ENCODE measurements around the gene BMP3. TPM values are rescaled to one million over a fixed set of nuclear protein-coding genes. Genes with fewer than 3 reads are reported as not detected.

BMP3 gene
- total and polyA plus RNA-seq, 4 donors = 0.47 TPM; not detected in 3

DNA sequence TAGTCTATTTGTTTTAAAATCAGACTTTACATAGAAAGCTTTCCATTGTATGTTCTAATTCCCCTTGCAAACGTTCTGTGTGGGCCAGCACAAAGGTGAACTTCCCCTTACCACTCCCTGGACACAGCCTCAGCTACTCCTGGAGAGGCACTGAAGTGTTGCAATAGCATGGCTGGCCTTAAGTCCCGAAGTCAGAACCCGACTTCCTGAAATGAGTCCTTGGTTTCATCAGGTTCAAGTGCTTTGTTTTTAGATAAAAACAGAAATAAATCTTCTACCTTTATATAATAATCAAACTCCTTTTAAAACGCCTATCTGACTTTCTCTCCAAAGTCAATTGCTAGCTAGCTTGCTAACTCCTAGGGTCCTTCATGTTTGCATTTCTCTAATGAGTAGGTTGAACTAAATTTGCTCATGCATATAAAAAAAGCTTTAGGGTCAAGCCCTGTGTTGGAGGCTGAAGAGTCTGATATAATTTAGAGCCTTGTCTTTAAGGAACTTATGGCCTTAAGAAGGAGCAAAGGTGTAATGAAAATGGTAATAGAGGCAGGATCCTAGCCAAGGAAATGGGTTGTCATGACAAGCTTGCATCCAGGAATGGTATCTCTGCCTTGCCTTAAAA is 9.0 kb downstream of the BMP3 start:
- Histone ChIP-seq H3K27ac (ENCODE audit: low read depth in 1 of 2, low read length in 2 of 2) (no peak overlapping the region), H3K9me3 (ENCODE audit: control insufficient read depth in 4 of 4, low read length in 3 of 4) (no peaks in the 10 kb centered on the region), H3K4me3 (ENCODE audit: low read depth in 1 of 3, low read length in 3 of 3) (no peak overlapping the region), H3K4me1 (ENCODE audit: control insufficient read depth in 4 of 4, insufficient read depth in 4 of 4, low read length in 3 of 4) (peaks cover 0 to 3% (median 1%) of the 10 kb centered on the region in 4 donors), H3K36me3 (ENCODE audit: control insufficient read depth in 4 of 4, insufficient read depth in 3 of 4, low read depth in 1 of 4, low read length in 3 of 4) (no peaks in the 10 kb centered on the region), H3K9ac (ENCODE audit: low read depth in 1 of 2, low read length in 2 of 2) (no peak overlapping the region), H3K27me3 (ENCODE audit: control insufficient read depth in 4 of 4, insufficient read depth in 4 of 4, low read length in 3 of 4) (peaks cover 0 to 2% (median 0%) of the 10 kb centered on the region in 4 donors)
- WGBS = 38% methylated on average over 4 of the region's 4 CpGs
- TF ChIP-seq NR2F2 (IDR thresholded peaks at IDR 0.05) (no peak), GABPA (IDR thresholded peaks at IDR 0.05 in 1 of 2, conservative IDR thresholded peaks at IDR 0.05 in 1 of 2) (no peak)
- no peak for DNase-seq (ENCODE audit: low spot score)

DNA sequence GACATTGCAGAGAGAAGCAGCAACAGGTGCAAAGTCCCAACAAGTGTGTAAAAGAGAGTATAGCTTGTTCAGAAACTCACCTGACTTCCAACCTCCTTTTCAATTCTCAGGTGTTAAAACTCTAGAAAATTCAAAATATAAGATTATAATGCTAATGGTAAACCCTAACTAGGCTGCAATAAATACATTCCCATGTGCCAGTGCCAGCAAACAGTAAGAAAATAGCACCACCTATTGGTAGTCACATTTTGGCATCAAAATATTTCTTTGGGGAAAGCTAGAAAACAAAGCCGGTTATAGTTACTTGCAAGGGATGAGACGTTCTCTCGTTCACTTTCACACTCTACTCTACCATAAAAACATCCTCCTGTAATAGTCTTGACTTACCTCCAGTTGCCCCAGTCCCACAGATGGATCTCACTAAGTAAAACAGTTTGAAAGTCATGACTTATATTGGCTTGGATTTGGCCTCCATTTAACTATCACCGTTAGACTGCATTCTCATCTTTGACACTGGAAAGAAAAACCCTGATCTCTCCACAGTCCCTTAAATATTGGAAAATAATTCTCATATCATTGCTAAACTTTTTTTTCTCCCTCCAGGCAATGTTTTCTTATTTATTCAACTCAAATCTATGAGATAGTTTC is 9.6 kb downstream of the BMP3 start:
- H3K36me3 ChIP-seq (ENCODE audit: control insufficient read depth in 4 of 4, insufficient read depth in 3 of 4, low read depth in 1 of 4, low read length in 3 of 4) = no peaks in the 10 kb centered on the region
- no peak overlapping the region for H3K4me3 ChIP-seq (ENCODE audit: low read depth in 1 of 3, low read length in 3 of 3)
- DNase-seq (ENCODE audit: low spot score) = no peak
- peaks cover 0 to 3% (median 1%) of the 10 kb centered on the region in 4 donors for H3K4me1 ChIP-seq (ENCODE audit: control insufficient read depth in 4 of 4, insufficient read depth in 4 of 4, low read length in 3 of 4)
- peak; percentile 74 to 78 for TF ChIP-seq RAD21 (IDR thresholded peaks at IDR 0.05)
- TF ChIP-seq, protein P1, sequence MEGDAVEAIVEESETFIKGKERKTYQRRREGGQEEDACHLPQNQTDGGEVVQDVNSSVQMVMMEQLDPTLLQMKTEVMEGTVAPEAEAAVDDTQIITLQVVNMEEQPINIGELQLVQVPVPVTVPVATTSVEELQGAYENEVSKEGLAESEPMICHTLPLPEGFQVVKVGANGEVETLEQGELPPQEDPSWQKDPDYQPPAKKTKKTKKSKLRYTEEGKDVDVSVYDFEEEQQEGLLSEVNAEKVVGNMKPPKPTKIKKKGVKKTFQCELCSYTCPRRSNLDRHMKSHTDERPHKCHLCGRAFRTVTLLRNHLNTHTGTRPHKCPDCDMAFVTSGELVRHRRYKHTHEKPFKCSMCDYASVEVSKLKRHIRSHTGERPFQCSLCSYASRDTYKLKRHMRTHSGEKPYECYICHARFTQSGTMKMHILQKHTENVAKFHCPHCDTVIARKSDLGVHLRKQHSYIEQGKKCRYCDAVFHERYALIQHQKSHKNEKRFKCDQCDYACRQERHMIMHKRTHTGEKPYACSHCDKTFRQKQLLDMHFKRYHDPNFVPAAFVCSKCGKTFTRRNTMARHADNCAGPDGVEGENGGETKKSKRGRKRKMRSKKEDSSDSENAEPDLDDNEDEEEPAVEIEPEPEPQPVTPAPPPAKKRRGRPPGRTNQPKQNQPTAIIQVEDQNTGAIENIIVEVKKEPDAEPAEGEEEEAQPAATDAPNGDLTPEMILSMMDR (IDR thresholded peaks at IDR 0.05; ENCODE audit: low read depth, low read length, missing input control) = peak; percentile 42
- TF ChIP-seq, protein P2, sequence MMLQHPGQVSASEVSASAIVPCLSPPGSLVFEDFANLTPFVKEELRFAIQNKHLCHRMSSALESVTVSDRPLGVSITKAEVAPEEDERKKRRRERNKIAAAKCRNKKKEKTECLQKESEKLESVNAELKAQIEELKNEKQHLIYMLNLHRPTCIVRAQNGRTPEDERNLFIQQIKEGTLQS (IDR thresholded peaks at IDR 0.05) = no peak
- 19% methylated on average over 4 of the region's 4 CpGs for WGBS
- no peaks in the 10 kb centered on the region for H3K9me3 ChIP-seq (ENCODE audit: control insufficient read depth in 4 of 4, low read length in 3 of 4)
- no peak overlapping the region for H3K9ac ChIP-seq (ENCODE audit: low read depth in 1 of 2, low read length in 2 of 2)
- H3K27me3 ChIP-seq (ENCODE audit: control insufficient read depth in 4 of 4, insufficient read depth in 4 of 4, low read length in 3 of 4) = peaks cover 0 to 2% (median 0%) of the 10 kb centered on the region in 4 donors
- H3K27ac ChIP-seq (ENCODE audit: low read depth in 1 of 2, low read length in 2 of 2) = no peak overlapping the region

GRCh38 chr4:81042578-81043365 is 12.3 kb downstream of the BMP3 start:
- H3K4me1 ChIP-seq (ENCODE audit: control insufficient read depth in 4 of 4, insufficient read depth in 4 of 4, low read length in 3 of 4) = peaks cover 0 to 3% (median 1%) of the 10 kb centered on the region in 4 donors
- TF ChIP-seq TAF1 (conservative IDR thresholded peaks at IDR 0.05) (no peak), GABPA (IDR thresholded peaks at IDR 0.05 in 1 of 2, conservative IDR thresholded peaks at IDR 0.05 in 1 of 2) (no peak), HNF4A (conservative IDR thresholded peaks at IDR 0.05) (no peak), JUND (IDR thresholded peaks at IDR 0.05) (no peak), RXRA (IDR thresholded peaks at IDR 0.05) (peak in 1 of 2 donors; percentile 7)
- H3K27me3 ChIP-seq (ENCODE audit: control insufficient read depth in 4 of 4, insufficient read depth in 4 of 4, low read length in 3 of 4) = no peaks in the 10 kb centered on the region
- H3K9ac ChIP-seq (ENCODE audit: low read depth in 1 of 2, low read length in 2 of 2) = no peak overlapping the region
- no peak overlapping the region for H3K27ac ChIP-seq (ENCODE audit: low read depth in 1 of 2, low read length in 2 of 2)
- WGBS = 72% methylated on average over 5 of the region's 5 CpGs
- no peaks in the 10 kb centered on the region for H3K9me3 ChIP-seq (ENCODE audit: control insufficient read depth in 4 of 4, low read length in 3 of 4)
- H3K36me3 ChIP-seq (ENCODE audit: control insufficient read depth in 4 of 4, insufficient read depth in 3 of 4, low read depth in 1 of 4, low read length in 3 of 4) = no peaks in the 10 kb centered on the region
- DNase-seq (ENCODE audit: low spot score) = no peak
- no peak overlapping the region for H3K4me3 ChIP-seq (ENCODE audit: low read depth in 1 of 3, low read length in 3 of 3)
